Neuron (in vitro differentiated cells): ENCODE measurements around the gene PCDHB9.
"Not testable (repeated sequence)": the region's sequence is repeated elsewhere in the genome, so short reads cannot be mapped to it uniquely, and the experiment has no call there.

Experiments
- H2AFZ ChIP-seq: one replicate; pipeline ENCODE4 v1.6.1; 2013; ENCODE audit warnings: low read depth, mild to moderate bottlenecking, inconsistent platforms, low read length, moderate library complexity
- H3K27me3 ChIP-seq: one replicate; pipeline ENCODE4 v1.6.1; 2013; ENCODE audit warnings: low read length; ENCODE audit not compliant: insufficient read depth
- H3K36me3 ChIP-seq: one replicate; pipeline ENCODE4 v1.6.1; 2013; ENCODE audit warnings: low read length; ENCODE audit not compliant: insufficient read depth
- H3K4me1 ChIP-seq: one replicate; pipeline ENCODE4 v1.6.1; 2013; ENCODE audit warnings: low read length; ENCODE audit not compliant: insufficient read depth
- H3K4me3 ChIP-seq: 2 replicates; pipeline ENCODE4 v1.5.1; 2013; ENCODE audit warnings: mild to moderate bottlenecking, low read length, moderate library complexity
- H3K9me3 ChIP-seq: one replicate; pipeline ENCODE4 v1.6.1; 2013; ENCODE audit warnings: low read length

PCDHB9 gene

GRCh38 chr5:141234109-141234667, 47.2 kb downstream of the PCDHB9 start:
- Histone ChIP-seq H3K36me3 (no peaks in the 10 kb centered on the region), H3K4me1 (no peaks in the 10 kb centered on the region), H3K9me3 (peaks cover 26% of the 10 kb centered on the region), H2AFZ (no peak overlapping the region), H3K27me3 (no peaks in the 10 kb centered on the region), H3K4me3 (no peak overlapping the region)

- H3K4me3 ChIP-seq, H3K4me1 ChIP-seq, H3K27me3 ChIP-seq, H2AFZ ChIP-seq, H3K36me3 ChIP-seq: not testable (repeated sequence)
- H3K9me3 ChIP-seq, result peaks cover 35% of the 10 kb centered on the region
Observed at GRCh38 chr5:141235922-141236321, 49.0 kb downstream of the PCDHB9 start.

GRCh38 chr5:141236516-141237313, 49.8 kb downstream of the PCDHB9 start:
- no peak overlapping the region for H3K4me3 ChIP-seq
- H3K27me3 ChIP-seq, result no peaks in the 10 kb centered on the region
- no peaks in the 10 kb centered on the region for H3K4me1 ChIP-seq
- H2AFZ ChIP-seq, result no peak overlapping the region
- H3K9me3 ChIP-seq, result peaks cover 42% of the 10 kb centered on the region
- no peaks in the 10 kb centered on the region for H3K36me3 ChIP-seq
